HG03558 (cell line): ENCODE measurements around the gene MACC1.

Experiments
- ATAC-seq: cut with Tn5 transposase; IDR thresholded peaks from one replicate; pipeline ENCODE4 v1.9.1; 2021; ENCODE audit warnings: moderate number of reproducible peaks; ENCODE audit not compliant: unreplicated experiment; ENCODE audit errors: extremely low read depth

Gene MACC1, protein sequence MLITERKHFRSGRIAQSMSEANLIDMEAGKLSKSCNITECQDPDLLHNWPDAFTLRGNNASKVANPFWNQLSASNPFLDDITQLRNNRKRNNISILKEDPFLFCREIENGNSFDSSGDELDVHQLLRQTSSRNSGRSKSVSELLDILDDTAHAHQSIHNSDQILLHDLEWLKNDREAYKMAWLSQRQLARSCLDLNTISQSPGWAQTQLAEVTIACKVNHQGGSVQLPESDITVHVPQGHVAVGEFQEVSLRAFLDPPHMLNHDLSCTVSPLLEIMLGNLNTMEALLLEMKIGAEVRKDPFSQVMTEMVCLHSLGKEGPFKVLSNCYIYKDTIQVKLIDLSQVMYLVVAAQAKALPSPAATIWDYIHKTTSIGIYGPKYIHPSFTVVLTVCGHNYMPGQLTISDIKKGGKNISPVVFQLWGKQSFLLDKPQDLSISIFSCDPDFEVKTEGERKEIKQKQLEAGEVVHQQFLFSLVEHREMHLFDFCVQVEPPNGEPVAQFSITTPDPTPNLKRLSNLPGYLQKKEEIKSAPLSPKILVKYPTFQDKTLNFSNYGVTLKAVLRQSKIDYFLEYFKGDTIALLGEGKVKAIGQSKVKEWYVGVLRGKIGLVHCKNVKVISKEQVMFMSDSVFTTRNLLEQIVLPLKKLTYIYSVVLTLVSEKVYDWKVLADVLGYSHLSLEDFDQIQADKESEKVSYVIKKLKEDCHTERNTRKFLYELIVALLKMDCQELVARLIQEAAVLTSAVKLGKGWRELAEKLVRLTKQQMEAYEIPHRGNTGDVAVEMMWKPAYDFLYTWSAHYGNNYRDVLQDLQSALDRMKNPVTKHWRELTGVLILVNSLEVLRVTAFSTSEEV

DNA sequence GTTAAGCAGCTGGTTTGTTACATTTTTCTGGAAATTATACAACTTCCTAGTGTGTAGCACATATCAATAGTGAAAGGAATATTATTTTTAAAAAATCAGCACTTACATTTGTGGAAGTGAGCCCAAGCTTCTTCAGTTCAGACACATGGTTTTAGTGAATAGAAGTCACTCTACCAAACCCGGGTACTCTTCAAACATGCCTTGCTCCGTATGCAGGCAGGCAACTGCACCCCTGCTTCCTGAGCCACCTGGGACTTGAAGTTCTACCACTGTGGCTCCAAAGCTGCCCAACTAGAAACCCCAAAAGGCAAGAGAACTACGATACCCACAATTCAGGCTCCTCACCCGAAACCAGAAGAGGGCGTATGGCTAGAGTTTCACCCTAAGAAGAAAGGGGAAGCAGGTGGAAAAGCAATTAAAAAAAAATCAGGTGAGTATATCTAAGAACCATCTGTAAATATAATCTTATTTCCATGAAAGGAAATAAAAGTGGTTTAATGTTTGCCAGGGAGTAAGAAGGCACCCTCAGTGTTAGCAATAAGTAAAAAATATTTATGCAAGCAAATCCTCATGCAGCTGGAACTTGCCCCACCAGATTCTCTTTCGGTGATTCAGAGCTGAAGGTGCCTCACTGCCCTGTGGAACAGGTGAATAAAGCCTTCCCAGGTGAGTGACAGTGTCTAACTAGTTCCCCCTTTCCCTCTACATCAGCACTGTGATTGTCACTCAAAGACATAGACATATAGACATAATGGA, at the start of gene MACC1:
TSS of gene MACC1 (minus strand) at position 192 of the 756 bp plus-strand sequence. CDS start 55,522 bp downstream, outside the sequence.
- peak; percentile 40 for ATAC-seq

DNA sequence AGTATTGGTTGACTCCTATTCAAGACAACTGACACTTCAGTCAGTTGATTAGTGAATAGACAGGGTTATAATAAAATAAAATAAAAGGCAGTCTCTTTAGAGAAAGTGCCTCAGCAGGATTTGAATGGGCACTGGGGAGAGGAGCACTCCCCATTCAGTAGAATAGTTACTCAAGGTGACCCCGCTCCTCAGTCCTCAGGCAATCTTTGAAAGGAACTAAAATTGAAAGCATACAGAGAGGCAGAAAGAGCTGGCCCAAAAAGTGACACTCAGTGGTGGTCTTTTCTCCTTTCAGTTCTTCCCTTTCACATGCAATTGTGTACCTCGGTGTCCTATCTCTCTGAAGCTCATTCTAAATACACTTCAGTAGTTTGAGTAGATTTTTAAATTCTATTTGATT, 47.4 kb upstream of the MACC1 start:
- no peak for ATAC-seq

DNA sequence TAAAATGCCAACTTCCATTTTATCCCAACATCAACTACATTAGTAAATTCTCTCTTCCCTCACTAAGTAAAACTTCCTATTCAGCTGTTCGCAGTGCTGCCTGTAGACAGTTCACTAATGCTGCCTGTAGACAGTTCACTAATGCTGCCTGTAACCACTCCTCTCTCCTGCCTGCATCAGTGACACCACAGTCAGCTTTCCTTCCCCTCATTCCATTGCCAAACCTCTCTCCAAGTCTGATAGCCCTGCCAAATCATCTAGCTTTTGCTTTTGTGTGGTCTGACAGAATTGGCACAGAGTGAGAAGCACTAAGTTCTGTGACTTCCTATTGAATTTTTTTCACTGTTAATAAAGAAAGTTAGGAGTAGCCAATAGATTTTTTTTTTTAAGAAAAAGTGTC, 43.0 kb upstream of the MACC1 start:
- no peak for ATAC-seq

DNA sequence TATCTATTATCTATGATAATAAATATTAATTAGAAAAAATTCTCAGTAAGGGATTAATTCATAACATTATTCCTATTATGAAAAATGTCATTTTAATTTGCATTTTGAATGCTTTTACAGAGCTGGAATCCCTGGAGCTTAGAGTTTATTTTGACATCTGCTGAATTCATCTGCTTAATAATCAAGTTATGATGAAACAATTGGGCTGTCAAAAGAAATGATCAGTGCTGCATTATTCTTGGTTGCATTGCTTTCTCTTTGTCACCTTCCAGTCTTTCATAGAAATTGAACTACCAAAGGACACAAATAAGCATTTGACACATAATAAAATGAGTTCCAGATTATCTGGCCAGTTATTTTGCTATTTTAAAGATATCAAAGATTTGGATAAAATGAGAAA, 40.0 kb upstream of the MACC1 start:
- no peak for ATAC-seq

DNA sequence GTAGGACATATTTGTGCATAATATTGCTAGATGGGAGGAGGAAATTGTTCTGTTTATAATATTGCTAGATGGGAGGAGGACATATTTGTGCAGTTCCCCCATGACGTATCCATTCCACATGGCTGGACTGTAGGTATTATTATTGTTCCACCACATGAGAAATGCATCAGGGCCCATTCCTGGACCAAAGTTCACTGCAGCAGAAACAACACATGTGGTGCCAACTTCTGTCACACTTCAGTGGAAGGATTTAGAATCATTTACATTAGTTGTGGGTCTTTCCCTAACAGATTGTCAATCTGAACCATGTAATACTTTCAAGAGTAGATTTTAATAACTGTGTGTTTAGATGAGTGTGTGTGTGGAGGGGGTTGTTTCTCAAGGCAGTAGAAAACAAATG, 32.7 kb upstream of the MACC1 start:
- no peak for ATAC-seq

DNA sequence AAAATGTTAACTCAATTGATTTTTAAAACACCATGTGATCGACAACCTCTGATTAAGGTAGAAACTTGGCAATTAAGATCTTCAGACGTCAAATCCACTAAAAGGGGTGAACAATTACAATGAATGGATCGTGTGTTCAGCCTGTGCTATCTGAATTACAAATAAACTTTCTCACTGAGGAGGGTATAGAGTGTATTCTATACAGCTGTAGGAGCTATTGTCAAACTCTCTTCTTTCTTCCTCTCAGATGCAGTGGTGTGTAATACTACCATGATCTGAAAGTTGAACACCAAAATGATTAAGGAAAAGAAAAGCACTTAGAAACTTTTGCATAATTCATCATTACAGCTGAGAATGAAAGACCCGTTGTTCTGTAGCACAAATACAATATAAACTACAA, 32.2 kb upstream of the MACC1 start:
- ATAC-seq: no peak

DNA sequence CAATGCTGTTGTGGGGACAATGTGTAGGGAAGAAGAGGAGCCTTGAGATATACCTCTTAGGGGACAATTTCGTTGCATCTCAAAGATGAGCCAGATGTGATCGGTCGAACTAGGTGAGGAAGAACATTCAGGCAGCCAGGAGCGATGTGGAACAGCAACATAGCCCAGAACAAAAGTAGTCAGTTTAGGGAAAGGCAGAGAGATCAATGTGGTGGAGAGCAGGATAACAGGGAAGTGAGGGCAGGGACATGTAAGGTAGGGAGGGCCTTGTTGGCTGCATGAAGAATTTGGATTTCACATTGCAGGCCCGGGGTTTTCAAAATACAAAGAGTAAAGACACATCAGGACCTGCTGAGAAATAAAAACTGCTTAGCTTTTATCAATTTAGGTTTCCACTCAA, 29.1 kb upstream of the MACC1 start:
- no peak for ATAC-seq

DNA sequence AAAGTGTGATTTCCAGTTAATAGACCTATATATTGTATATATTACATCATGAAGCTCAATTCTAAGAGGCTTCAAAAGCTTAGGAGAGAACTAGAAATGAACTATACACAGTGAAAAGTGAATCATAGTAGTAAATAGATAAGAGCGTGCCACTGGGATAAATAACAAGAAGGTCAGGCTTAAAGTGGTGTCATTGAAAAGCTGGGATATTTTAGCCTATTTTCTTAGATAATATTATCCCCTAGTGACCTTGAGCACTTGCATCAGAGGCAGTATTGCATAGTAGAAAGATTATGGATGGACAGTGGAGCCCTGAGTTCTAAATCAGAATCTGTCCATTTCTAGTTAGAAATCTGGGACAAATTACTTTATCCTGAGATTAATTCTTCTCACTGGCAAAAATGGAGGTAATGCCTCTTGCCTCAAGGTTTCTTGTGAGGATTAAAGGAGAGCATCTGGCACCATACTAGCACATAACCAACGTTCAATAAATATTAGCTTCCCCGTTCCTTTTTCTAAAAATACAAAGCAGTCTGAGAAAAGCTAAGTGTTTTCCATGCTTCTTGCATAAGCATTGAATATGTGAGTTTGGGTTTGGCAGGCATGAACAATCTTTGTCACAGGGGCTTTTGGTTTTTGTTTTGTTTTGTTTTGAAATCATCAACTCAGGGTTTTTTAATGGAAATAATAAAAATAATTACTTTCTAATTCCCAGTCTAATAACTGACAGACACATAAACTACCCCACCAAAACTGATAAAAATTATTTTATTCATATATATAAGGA, 27.3 kb upstream of the MACC1 start:
- no peak for ATAC-seq

DNA sequence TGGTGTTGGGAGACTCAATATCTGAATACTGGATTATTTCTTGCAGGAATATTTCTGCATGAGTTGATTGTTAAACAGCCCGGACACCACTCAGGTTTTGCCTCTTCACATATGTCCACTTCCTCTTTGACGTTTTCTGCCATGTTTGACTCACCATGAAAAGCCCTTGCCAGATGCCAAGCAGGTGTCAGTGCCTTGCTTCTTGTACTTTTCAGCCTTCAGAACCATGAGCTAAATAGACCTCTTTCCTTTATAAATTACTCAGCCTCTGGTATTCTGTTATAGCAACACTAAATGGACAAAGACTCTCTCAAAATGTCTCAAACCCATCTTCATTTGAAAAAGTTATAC, 24.7 kb upstream of the MACC1 start:
- ATAC-seq: no peak

DNA sequence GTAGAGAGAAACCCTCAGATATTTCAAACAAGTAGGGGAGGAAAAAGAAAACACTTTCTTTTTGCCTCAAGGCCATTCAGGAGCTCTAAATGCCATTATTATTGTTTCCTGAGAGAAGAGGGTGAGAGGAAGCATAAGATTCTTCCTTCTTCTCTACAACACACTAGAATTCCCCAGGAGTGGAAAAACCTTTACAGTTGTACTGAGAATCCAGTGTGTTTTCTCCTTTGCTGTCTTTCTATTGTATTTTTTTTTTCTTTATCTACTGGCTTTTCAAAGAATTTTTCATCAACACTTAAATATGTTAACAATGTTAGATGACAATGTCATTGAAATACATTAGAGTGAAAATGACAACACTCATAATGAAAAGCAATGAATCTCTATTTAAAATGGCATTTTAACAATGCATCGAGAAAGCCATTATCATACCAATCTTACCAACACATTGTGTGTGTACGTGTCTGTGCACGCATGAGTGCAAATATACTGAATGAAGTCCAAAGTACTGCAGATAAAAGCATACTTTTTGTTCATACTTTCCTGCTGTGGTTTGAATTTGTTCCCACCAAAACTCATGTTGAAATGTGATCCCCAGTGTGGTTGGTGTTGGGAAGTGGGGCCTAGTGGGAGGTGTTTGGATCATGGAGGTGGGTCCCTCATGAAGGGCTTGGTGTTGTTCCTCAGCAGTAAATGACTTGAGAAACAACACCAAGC, 24.2 kb upstream of the MACC1 start:
- ATAC-seq: no peak

DNA sequence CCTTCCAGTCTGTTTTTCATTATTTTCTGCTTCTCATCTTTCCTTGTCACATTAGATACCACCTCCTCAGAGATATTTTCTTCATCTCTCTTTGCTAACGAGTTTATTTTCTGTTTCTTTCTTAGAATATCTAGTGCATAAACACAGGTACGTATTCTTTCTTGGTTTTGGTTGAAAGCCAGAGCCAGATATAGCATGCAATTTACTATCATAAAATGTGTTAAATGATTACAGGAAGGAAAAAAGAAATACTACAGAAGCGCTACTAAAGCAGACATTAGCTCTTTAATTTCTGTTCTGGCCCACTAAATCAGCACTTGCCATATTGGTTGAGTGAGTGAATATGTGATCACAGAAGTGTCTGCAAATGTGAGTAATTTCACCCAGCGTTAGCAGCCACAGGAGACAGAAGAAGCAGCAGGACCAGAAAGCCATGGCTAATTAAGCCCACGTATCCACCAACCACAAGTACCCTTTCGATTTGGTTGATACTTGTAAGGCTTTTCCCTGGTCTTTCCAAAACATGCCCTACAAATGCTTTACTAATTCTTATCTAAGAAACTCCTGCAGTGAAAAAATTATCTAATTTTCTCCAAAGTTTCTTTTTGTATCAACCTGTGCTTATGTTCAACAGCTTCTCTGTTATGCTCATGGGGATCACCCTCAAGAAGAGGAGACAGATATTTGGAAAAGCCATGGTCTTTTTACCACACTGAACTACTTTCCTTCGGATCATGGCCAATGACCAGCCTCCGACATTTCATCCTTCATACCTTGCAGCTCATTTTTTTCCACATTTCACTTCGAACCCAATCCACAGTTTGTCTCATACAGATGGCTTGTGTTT, 23.1 kb upstream of the MACC1 start:
- ATAC-seq: peak; percentile 26

DNA sequence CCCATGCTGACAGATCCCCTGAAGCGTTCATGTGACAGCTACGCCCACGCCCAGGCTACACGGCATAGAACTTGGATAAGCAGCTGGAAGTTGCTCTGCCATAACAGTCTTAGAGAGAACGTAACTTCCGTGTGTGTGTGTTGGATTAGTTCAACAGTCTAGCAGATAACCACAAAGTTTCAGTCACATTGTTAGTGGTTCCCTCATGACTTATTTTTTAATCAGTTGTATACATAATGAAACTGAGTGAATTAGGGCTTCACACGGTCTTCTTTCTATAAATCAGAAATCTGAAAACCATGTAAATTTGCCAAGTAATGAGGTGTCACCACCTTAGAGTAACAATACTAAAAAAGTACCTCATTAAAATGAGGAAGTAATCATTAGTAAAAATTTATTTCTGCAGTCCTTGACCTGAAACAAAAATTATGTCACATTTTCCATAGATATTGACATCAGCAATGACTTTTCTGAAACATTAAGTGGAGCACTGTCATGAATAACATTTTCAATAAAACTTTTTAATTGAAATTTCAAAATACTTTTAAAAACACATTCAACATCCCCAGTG, 21.7 kb upstream of the MACC1 start:
- ATAC-seq: peak; percentile 81

DNA sequence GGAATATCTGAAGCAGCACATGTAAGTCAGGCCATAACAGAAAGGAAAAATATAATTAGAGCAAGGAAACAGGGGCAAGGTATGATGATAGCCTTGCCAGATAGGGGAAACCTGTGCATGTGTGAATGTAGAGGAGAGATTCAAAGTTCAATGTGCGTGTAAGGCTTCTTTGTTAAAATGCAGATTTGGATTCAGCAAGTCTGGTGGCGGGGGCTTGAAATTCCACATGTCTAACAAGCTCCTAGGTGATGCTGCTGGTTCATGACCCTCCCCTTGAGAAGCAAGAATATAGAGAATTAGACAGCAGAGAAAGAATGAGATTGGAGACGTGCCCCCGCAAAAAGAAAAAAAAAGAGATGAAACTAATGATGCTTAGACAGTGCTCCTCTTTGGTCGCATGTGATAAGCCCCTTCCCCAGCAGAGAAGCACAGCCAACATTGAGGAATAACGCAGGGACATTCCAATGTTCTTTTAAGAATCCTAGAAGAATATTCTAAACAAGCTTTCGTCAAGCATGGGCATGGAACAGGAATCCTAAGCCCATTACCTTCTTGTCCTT, 21.1 kb upstream of the MACC1 start:
- no peak for ATAC-seq

DNA sequence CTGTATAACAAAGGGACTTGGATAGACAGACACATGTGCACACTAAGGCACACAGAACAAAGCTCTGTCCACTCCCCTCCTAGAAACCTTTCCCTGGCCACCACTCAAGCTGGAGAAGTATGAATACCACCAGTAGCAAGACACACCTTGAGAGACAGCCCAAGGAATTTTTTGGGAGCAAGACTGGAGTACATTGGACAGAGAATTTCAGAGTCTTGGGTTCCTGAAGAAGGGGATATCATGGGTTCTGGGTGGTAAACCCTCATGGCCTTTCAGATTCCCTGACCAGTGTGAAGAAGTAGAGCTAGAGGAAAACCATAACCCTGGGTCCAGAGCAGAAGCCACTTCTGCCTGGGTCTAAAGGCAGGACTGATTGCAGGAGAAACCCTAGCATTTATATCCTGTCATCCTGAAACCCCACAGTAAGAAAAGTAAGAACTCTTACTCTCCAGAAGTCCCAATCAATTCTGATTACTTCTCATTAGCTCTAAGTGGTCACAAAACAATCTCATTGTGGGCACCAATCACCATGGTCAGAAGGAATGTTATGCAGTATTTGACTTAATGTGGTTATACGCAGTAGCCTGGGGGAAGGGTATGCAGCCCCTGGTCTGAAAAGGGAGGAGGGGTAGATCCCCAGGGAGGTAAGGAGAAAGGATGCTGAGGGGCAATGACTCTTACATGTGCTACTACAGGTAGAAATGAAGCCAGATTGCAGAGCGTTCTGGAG, 20.4 kb upstream of the MACC1 start:
- ATAC-seq: no peak

DNA sequence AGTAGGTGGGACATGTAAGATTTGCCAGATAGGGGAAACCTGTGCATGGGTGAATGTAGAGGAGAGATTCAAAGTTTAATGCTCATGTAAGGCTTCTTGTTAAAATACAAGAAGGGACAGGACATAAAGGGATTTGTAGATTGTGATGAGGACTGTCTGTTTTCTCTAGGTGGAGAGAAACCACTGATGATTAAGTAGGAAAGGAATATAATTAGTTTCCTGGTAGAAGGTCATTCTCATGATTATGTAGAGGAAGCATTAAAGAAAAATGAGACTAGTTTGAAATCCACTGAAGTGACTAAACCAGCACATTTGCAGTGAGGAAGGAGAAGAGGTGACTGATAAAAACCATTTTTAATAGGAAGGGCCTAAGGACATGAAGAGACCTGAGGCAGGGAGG, 19.6 kb upstream of the MACC1 start:
- no peak for ATAC-seq

DNA sequence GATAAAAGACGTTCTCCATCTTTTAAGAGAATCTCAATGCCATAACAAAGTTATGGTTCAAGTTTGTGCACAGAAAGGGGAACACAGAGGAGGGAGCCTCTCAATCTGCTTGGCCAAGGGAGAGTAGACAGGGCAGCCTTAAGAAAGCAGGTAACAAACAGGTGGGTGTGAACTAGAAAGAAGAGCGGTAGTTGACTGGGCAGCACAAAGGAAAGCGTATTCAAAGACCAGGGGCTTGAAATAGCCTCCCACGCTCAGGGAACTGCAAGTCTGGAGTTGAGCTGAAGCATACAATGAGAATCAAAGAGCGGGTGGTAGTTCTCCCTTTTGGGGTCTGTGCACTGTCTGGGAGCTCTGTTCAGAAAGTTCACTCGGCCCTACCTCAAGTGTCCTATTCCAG, 18.9 kb upstream of the MACC1 start:
- no peak for ATAC-seq

DNA sequence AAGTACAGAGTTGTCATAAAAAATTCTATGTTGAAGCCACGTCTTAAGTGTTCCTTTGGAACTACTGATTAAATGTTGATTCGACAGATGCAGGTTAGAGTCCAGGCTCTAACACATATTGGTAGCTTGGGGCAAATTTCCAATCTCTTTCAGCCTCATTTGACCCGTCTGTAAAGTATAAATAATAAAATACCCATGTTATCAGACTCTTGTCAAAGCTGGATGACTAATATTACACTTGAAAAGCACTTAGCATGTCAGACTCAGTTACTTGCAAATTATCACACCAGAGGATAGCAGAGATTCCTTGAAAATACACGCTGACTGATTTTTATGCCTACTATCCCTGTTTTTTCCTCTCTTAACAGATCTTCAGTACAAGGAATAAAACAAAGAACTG, 18.1 kb upstream of the MACC1 start:
- no peak for ATAC-seq
